A172 (cell line): ENCODE results near the gene CEP57. TPM values are rescaled to one million over a fixed set of nuclear protein-coding genes. Genes with fewer than 3 reads are reported as not detected.
"Not testable (repeated sequence)": the region's sequence is repeated elsewhere in the genome, so short reads cannot be mapped to it uniquely, and the experiment has no call there.

Source experiments
- DNase-seq: peaks from one replicate; pipeline ENCODE4 v3.0.0-alpha.2; 2015; ENCODE audit warnings: low spot score
- total RNA-seq: library from RNA; depleted of rRNA; stranded (reverse); fragments of >200 nt; shearing (Covaris generic); gene quantifications from 2 replicates; pipeline ENCODE4 v1.2.3, GENCODE V29; 2014

The CEP57 gene
- total RNA-seq, 1 experiment from 2014 or later, result 30.2 TPM

GRCh38 chr11:95796501-95796900 is 6.2 kb downstream of the CEP57 start:
- DNase-seq, result no peak

- no peak for DNase-seq
Measured at GRCh38 chr11:95799546-95799945, 9.2 kb downstream of the CEP57 start.

- DNase-seq, result no peak
Measured at GRCh38 chr11:95800438-95800837, 10.1 kb downstream of the CEP57 start.

- DNase-seq, result no peak
Measured at GRCh38 chr11:95802806-95803205, 12.5 kb downstream of the CEP57 start.

- DNase-seq, result no peak
Measured at GRCh38 chr11:95803973-95804372, 13.7 kb downstream of the CEP57 start.

- DNase-seq, result no peak
Measured at GRCh38 chr11:95805869-95806268, 15.6 kb downstream of the CEP57 start.

GRCh38 chr11:95806464-95806863 is 16.2 kb downstream of the CEP57 start:
- not testable (repeated sequence) for DNase-seq

GRCh38 chr11:95811052-95811451 is 20.8 kb downstream of the CEP57 start:
- not testable (repeated sequence) for DNase-seq

GRCh38 chr11:95816037-95816436 is 25.7 kb downstream of the CEP57 start:
- DNase-seq, result no peak

GRCh38 chr11:95821640-95822039 is 31.3 kb downstream of the CEP57 start:
- DNase-seq, result peak; percentile 4

GRCh38 chr11:95827696-95828095 is 37.4 kb downstream of the CEP57 start:
- DNase-seq, result no peak

- DNase-seq, result no peak
Measured at GRCh38 chr11:95829580-95830259, 39.4 kb downstream of the CEP57 start.

- DNase-seq, result peak; percentile 74
Measured at GRCh38 chr11:95831198-95831883, 41.0 kb downstream of the CEP57 start.

GRCh38 chr11:95832763-95833162 is 42.5 kb downstream of the CEP57 start:
- DNase-seq, result peak; percentile 53

GRCh38 chr11:95833378-95833777 is 43.1 kb downstream of the CEP57 start:
- DNase-seq, result no peak

GRCh38 chr11:95835351-95835750 is 45.1 kb downstream of the CEP57 start:
- no peak for DNase-seq

- DNase-seq, result peak; percentile 80
Measured at GRCh38 chr11:95835768-95836488, 45.6 kb downstream of the CEP57 start.

- no peak for DNase-seq
Measured at GRCh38 chr11:95845167-95845566, 54.9 kb downstream of the CEP57 start.

- peak; percentile 71 for DNase-seq
Measured at GRCh38 chr11:95849087-95849825, 59.0 kb downstream of the CEP57 start.

GRCh38 chr11:95850137-95850536 is 59.8 kb downstream of the CEP57 start:
- no peak for DNase-seq

GRCh38 chr11:95853138-95853537 is 62.8 kb downstream of the CEP57 start:
- DNase-seq, result no peak

- no peak for DNase-seq
Measured at GRCh38 chr11:95853862-95854261, 63.6 kb downstream of the CEP57 start.
